DLD1 (cell line): Measurements from ENCODE around the gene PANX2.

Experiments
- in situ Hi-C: cut with HindIII; loops from 2 replicates; pipeline ENCODE4 v1.10.0; 2017; ENCODE audit warnings: low sequenced_read_pairs

Gene PANX2

GRCh38 chr22:50210378-50211139 is 40.0 kb downstream of the PANX2 start:
- in situ Hi-C loops: no loop called here

GRCh38 chr22:50211147-50211546 is 40.6 kb downstream of the PANX2 start:
- in situ Hi-C loops: no loop called here

- in situ Hi-C loops: no loop called here
Observed at GRCh38 chr22:50213263-50213662, 42.7 kb downstream of the PANX2 start.

GRCh38 chr22:50215297-50216054 is 44.9 kb downstream of the PANX2 start:
- in situ Hi-C loops: no loop called here

GRCh38 chr22:50216055-50216683 is 45.6 kb downstream of the PANX2 start:
- in situ Hi-C loops: no loop called here

- in situ Hi-C loops: no loop called here
Observed at GRCh38 chr22:50216684-50217520, 46.4 kb downstream of the PANX2 start.

GRCh38 chr22:50217543-50218152 is 47.1 kb downstream of the PANX2 start:
- in situ Hi-C loops: no loop called here

- in situ Hi-C loops: no loop called here
Observed at GRCh38 chr22:50218153-50218995, 47.8 kb downstream of the PANX2 start.

- in situ Hi-C loops: no loop called here
Observed at GRCh38 chr22:50218996-50219727, 48.6 kb downstream of the PANX2 start.

- in situ Hi-C loops: no loop called here
Observed at GRCh38 chr22:50219800-50220602, 49.5 kb downstream of the PANX2 start.

- in situ Hi-C loops: no loop called here
Observed at GRCh38 chr22:50220603-50221409, 50.3 kb downstream of the PANX2 start.

- in situ Hi-C loops: no loop called here
Observed at GRCh38 chr22:50221410-50222300, 51.1 kb downstream of the PANX2 start.

GRCh38 chr22:50222508-50222907 is 52.0 kb downstream of the PANX2 start:
- in situ Hi-C loops: no loop called here

GRCh38 chr22:50224071-50224470 is 53.5 kb downstream of the PANX2 start:
- in situ Hi-C loops: no loop called here

- in situ Hi-C loops: no loop called here
Observed at GRCh38 chr22:50225200-50225969, 54.9 kb downstream of the PANX2 start.
